Kidney epithelial cell (primary cell): Measurements from ENCODE around the gene CAMTA1. TPM values are rescaled to one million over a fixed set of nuclear protein-coding genes. Genes with fewer than 3 reads are reported as not detected.

Experiments used
- DNase-seq: peaks from one replicate; pipeline ENCODE4 v3.0.0-alpha.2; 2010; ENCODE audit warnings: low read depth
- H3K27me3 ChIP-seq: 2 replicates; pipeline ENCODE4 v1.6.0; 2011; ENCODE audit warnings: low read length; ENCODE audit not compliant: control insufficient read depth, insufficient read depth
- H3K36me3 ChIP-seq: 2 replicates; pipeline ENCODE4 v1.5.1; 2011; ENCODE audit warnings: low read length; ENCODE audit not compliant: control insufficient read depth, insufficient read depth
- H3K4me3 ChIP-seq: 2 replicates; pipeline ENCODE4 v1.5.1; 2011; ENCODE audit warnings: low read depth, mild to moderate bottlenecking, control low read depth, low read length
- total RNA-seq: library from RNA; depleted of rRNA; stranded (reverse); fragments of >200 nt; gene quantifications from 2 replicates; pipeline ENCODE4 v1.2.3, GENCODE V29; 2015
- TF ChIP-seq, protein P1 (sequence below): IDR thresholded peaks from 2 replicates; pipeline ENCODE4 v1.5.1; 2011; ENCODE audit warnings: mild to moderate bottlenecking, moderate library complexity, low read length, control low read depth, inconsistent platforms; ENCODE audit not compliant: insufficient read depth, poor library complexity, severe bottlenecking

CAMTA1 gene
- total RNA-seq, 1 donor from 2014 or later: 76.5 TPM

DNA sequence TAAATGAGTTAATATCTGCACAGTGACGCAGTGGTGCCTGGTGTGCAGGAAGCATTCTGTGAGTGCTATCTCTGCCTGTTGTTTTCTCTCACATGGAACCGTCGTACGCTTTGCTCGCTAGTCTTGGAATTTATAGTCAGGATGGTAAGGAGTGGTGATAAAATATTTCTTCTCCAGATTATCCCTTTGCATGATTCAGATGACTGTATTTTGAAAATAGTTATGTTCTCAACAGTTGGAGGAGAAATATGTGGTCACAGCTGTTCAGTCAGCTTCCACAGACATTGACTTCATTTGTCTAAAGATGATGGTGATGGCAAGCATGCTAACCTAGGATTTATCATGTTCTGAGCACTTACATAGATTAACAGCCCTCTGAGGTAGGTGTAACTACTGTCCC is 944.5 kb downstream of the CAMTA1 start:
- Histone ChIP-seq H3K36me3 (no peaks in the 10 kb centered on the region), H3K27me3 (no peaks in the 10 kb centered on the region), H3K4me3 (no peak overlapping the region)
- no peak for DNase-seq
- TF ChIP-seq, protein P1, sequence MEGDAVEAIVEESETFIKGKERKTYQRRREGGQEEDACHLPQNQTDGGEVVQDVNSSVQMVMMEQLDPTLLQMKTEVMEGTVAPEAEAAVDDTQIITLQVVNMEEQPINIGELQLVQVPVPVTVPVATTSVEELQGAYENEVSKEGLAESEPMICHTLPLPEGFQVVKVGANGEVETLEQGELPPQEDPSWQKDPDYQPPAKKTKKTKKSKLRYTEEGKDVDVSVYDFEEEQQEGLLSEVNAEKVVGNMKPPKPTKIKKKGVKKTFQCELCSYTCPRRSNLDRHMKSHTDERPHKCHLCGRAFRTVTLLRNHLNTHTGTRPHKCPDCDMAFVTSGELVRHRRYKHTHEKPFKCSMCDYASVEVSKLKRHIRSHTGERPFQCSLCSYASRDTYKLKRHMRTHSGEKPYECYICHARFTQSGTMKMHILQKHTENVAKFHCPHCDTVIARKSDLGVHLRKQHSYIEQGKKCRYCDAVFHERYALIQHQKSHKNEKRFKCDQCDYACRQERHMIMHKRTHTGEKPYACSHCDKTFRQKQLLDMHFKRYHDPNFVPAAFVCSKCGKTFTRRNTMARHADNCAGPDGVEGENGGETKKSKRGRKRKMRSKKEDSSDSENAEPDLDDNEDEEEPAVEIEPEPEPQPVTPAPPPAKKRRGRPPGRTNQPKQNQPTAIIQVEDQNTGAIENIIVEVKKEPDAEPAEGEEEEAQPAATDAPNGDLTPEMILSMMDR: no peak

DNA sequence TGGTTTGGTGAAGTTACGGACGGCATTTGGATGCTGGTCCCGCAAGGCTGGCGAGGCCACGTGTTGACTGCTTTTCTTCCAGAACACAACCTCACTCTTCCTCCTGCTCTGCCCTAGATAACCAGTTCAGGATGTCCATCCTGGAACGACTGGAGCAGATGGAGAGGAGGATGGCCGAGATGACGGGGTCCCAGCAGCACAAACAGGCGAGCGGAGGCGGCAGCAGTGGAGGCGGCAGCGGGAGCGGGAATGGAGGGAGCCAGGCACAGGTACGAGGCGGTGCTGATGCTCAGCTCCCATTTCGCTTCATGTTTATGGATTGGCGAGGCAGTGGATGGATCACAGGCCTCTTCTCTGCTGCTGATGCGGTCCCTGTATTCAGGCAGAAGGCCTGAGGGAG is 947.1 kb downstream of the CAMTA1 start:
- Histone ChIP-seq H3K27me3 (no peaks in the 10 kb centered on the region), H3K36me3 (no peaks in the 10 kb centered on the region), H3K4me3 (no peak overlapping the region)
- DNase-seq: no peak
- TF ChIP-seq, protein P1: no peak

- H3K36me3 ChIP-seq: no peaks in the 10 kb centered on the region
- no peak overlapping the region for H3K4me3 ChIP-seq
- H3K27me3 ChIP-seq: no peaks in the 10 kb centered on the region
- no peak for DNase-seq
- TF ChIP-seq, protein P1: no peak
Measured at GRCh38 chr1:7733276-7733675, 948.0 kb downstream of the CAMTA1 start.

- TF ChIP-seq, protein P1: no peak
- no peak overlapping the region for H3K4me3 ChIP-seq
- no peak for DNase-seq
- no peaks in the 10 kb centered on the region for H3K27me3 ChIP-seq
- H3K36me3 ChIP-seq: peaks cover 1% of the 10 kb centered on the region
Measured at GRCh38 chr1:7738044-7738443, 952.8 kb downstream of the CAMTA1 start.

- TF ChIP-seq, protein P1: no peak
- H3K27me3 ChIP-seq: no peaks in the 10 kb centered on the region
Measured at GRCh38 chr1:7743346-7743745, 958.1 kb downstream of the CAMTA1 start.

GRCh38 chr1:7744882-7745281 is 959.6 kb downstream of the CAMTA1 start:
- DNase-seq: no peak
- TF ChIP-seq, protein P1: no peak
- H3K27me3 ChIP-seq: no peaks in the 10 kb centered on the region
- H3K36me3 ChIP-seq: no peaks in the 10 kb centered on the region
- no peak overlapping the region for H3K4me3 ChIP-seq

More at GRCh38 chr1:7743346-7743745, 958.1 kb downstream of the CAMTA1 start:
- H3K36me3 ChIP-seq: peaks cover 1% of the 10 kb centered on the region
- no peak for DNase-seq
- H3K4me3 ChIP-seq: no peak overlapping the region
